OCI-LY1 (cell line): ENCODE data around the gene NUP214.
"Not testable (repeated sequence)": the region's sequence is repeated elsewhere in the genome, so short reads cannot be mapped to it uniquely, and the experiment has no call there.

Experiments used
- H2AFZ ChIP-seq: fragments of 200-600 bp; sonication (generic), shearing (Covaris generic); 2 replicates; pipeline ENCODE4 v1.6.0; 2014; ENCODE audit warnings: antibody characterized with exemption, mild to moderate bottlenecking, low read length
- H3F3A ChIP-seq: fragments of 200-600 bp; sonication (generic), shearing (Covaris generic); 2 replicates; pipeline ENCODE4 v1.6.0; 2014; ENCODE audit warnings: mild to moderate bottlenecking, antibody characterized with exemption, low read length, moderate library complexity; ENCODE audit not compliant: insufficient read depth
- H3K27ac ChIP-seq: fragments of 200-600 bp; sonication (generic); 2 replicates; pipeline ENCODE4 v1.5.1; 2014; ENCODE audit warnings: low read length, mixed run types, mild to moderate bottlenecking, low read depth; ENCODE audit not compliant: poor library complexity, severe bottlenecking
- H3K27me3 ChIP-seq: fragments of 200-600 bp; sonication (generic); 2 replicates; pipeline ENCODE4 v1.6.0; 2014; ENCODE audit warnings: antibody characterized with exemption, mild to moderate bottlenecking, low read length, moderate library complexity; ENCODE audit not compliant: insufficient read depth
- H3K36me3 ChIP-seq: fragments of 200-600 bp; sonication (generic); 2 replicates; pipeline ENCODE4 v1.6.1; 2014; ENCODE audit warnings: mild to moderate bottlenecking, antibody characterized with exemption, low read length, moderate library complexity, mixed read lengths; ENCODE audit not compliant: insufficient read depth
- H3K4me1 ChIP-seq: fragments of 200-600 bp; sonication (generic); 2 replicates; pipeline ENCODE4 v1.5.1; 2014; ENCODE audit warnings: mild to moderate bottlenecking, low read length, moderate library complexity; ENCODE audit not compliant: insufficient read depth, severe bottlenecking
- H3K4me2 ChIP-seq: fragments of 200-600 bp; sonication (generic), shearing (Covaris generic); 2 replicates; pipeline ENCODE4 v1.6.1; 2014; ENCODE audit warnings: low read length
- H3K4me3 ChIP-seq: fragments of 200-600 bp; sonication (generic); 2 replicates; pipeline ENCODE4 v1.5.1; 2014; ENCODE audit warnings: low read length, low read depth, mild to moderate bottlenecking, mixed read lengths; ENCODE audit not compliant: poor library complexity, severe bottlenecking
- H3K79me2 ChIP-seq: fragments of 200-600 bp; shearing (Covaris generic); 2 replicates; pipeline ENCODE4 v1.6.1; 2016; ENCODE audit warnings: mixed run types, low read length, mixed read lengths; ENCODE audit not compliant: insufficient read depth
- H3K9ac ChIP-seq: fragments of 200-600 bp; sonication (generic), shearing (Covaris generic); 2 replicates; pipeline ENCODE4 v1.6.1; 2014; ENCODE audit warnings: mild to moderate bottlenecking, low read length, mixed read lengths
- H3K9me2 ChIP-seq: fragments of 200-600 bp; sonication (generic), shearing (Covaris generic); 2 replicates; pipeline ENCODE4 v1.6.1; 2014; ENCODE audit warnings: low read depth, mild to moderate bottlenecking, low read length, mixed read lengths
- H3K9me3 ChIP-seq: fragments of 200-600 bp; shearing (Covaris generic); 2 replicates; pipeline ENCODE4 v1.6.1; 2014; ENCODE audit warnings: low read length, mixed read lengths
- H4K20me1 ChIP-seq: fragments of 200-600 bp; sonication (generic), shearing (Covaris generic); 2 replicates; pipeline ENCODE4 v1.6.0; 2016; ENCODE audit warnings: mild to moderate bottlenecking, low read length; ENCODE audit not compliant: insufficient read depth
- EZH2 ChIP-seq: fragments of 200-600 bp; sonication (generic), shearing (Covaris generic); IDR thresholded peaks from 2 replicates; pipeline ENCODE4 v1.8.0; 2017; ENCODE audit warnings: borderline replicate concordance, mixed run types, mild to moderate bottlenecking, antibody characterized with exemption, low read length, moderate library complexity, mixed read lengths
- TF ChIP-seq, protein P1 (sequence below): fragments of 200-600 bp; sonication (generic), shearing (Covaris generic); IDR thresholded peaks from 2 replicates; pipeline ENCODE4 v1.5.1; 2017; ENCODE audit warnings: mild to moderate bottlenecking, antibody characterized with exemption, low read length, moderate library complexity, mixed read lengths

NUP214 gene

DNA sequence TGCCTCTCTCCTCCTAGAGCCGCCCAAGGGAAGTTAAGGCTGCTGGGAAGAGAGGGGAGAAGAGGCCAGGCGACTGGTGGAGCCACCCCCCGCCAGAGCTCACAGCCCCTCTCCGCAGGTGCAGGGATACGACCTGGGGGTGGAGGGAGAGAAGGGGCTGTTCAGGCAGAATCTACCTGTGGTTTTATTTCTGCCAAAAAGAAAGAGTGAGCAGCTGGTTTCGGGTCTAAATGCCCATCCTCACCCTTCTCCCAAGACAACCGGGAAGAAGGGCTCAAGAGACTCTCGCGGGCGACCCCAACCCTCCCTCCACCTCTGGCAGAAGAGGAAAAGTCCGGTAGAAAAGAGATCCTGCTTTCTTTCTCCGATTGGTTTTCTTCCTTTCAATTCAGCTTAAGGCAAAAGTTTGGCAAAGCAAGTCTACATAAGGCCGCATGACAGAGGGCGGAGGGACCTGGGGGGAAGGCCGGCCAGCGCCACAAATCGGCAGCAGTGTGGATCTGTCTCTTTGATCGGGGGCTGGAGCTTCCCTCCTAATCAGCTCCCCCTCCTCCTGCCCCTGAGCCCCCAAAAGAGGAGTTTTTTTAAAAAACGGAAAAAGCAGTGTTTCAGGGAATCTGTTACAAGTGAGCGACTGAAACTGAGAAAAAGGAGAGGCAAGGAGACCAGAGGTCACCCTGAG is 134.7 kb downstream of the NUP214 start:
- peaks cover 27% of the 10 kb centered on the region for H3K4me1 ChIP-seq
- H3K9me3 ChIP-seq = no peaks in the 10 kb centered on the region
- H3K27ac ChIP-seq = no peak overlapping the region
- H3K27me3 ChIP-seq = no peaks in the 10 kb centered on the region
- H3K9ac ChIP-seq = no peak overlapping the region
- no peak overlapping the region for H2AFZ ChIP-seq
- no peaks in the 10 kb centered on the region for H3K79me2 ChIP-seq
- H3K9me2 ChIP-seq = no peaks in the 10 kb centered on the region
- no peak overlapping the region for H3K4me2 ChIP-seq
- no peak overlapping the region for H3K4me3 ChIP-seq
- H3F3A ChIP-seq = no peaks in the 10 kb centered on the region
- TF ChIP-seq EZH2 = no peak
- TF ChIP-seq, protein P1, sequence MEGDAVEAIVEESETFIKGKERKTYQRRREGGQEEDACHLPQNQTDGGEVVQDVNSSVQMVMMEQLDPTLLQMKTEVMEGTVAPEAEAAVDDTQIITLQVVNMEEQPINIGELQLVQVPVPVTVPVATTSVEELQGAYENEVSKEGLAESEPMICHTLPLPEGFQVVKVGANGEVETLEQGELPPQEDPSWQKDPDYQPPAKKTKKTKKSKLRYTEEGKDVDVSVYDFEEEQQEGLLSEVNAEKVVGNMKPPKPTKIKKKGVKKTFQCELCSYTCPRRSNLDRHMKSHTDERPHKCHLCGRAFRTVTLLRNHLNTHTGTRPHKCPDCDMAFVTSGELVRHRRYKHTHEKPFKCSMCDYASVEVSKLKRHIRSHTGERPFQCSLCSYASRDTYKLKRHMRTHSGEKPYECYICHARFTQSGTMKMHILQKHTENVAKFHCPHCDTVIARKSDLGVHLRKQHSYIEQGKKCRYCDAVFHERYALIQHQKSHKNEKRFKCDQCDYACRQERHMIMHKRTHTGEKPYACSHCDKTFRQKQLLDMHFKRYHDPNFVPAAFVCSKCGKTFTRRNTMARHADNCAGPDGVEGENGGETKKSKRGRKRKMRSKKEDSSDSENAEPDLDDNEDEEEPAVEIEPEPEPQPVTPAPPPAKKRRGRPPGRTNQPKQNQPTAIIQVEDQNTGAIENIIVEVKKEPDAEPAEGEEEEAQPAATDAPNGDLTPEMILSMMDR = no peak
- H4K20me1 ChIP-seq = no peaks in the 10 kb centered on the region
- H3K36me3 ChIP-seq = 0 out of 2 replicates have a peak, but pooled peaks cover 5% of the 10 kb centered on the region

DNA sequence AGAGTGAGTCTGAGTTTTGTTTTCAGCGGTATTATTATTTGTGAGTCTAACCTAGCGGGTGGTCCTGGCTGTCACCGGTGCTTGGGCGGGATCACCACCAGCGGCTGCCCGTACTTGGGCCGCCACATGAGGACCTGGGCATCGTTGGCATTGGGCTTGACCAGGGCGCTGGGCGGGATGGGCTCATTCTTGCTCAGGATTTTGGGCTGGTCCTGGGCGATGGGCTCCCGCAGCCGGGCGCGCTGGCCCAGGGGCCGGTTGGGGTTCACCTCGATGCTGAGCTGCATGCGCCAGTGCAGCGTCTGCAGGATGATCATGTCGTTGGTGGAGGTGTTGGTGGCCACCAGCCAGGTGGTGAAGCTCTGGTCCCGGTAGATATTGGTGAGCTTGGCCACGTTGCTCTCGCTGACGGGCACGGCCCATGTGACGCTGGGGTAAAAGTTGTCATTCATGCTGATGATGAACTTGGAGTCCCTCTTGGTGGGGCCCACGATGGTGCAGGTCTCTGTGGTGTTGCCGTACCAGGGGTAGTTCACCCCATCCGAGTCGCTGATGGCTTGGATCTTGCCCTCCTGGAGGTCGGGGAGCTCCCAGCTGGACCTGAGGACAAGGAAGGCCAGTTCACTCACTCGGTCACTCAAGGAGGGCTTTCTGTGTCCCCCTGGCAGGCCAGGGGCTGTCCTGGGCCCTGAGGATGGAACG is 135.5 kb downstream of the NUP214 start:
- Histone ChIP-seq H3K9me3 (no peaks in the 10 kb centered on the region), H3K27me3 (no peaks in the 10 kb centered on the region), H3K9ac (no peak overlapping the region), H3K36me3 (0 out of 2 replicates have a peak, but pooled peaks cover 5% of the 10 kb centered on the region), H3K79me2 (no peaks in the 10 kb centered on the region), H3K4me1 (peaks cover 19% of the 10 kb centered on the region), H3K27ac (no peak overlapping the region), H3F3A (no peaks in the 10 kb centered on the region), H4K20me1 (no peaks in the 10 kb centered on the region), H3K4me3 (no peak overlapping the region), H3K9me2 (no peaks in the 10 kb centered on the region), H2AFZ (no peak overlapping the region), H3K4me2 (no peak overlapping the region)
- no peak for TF ChIP-seq EZH2

DNA sequence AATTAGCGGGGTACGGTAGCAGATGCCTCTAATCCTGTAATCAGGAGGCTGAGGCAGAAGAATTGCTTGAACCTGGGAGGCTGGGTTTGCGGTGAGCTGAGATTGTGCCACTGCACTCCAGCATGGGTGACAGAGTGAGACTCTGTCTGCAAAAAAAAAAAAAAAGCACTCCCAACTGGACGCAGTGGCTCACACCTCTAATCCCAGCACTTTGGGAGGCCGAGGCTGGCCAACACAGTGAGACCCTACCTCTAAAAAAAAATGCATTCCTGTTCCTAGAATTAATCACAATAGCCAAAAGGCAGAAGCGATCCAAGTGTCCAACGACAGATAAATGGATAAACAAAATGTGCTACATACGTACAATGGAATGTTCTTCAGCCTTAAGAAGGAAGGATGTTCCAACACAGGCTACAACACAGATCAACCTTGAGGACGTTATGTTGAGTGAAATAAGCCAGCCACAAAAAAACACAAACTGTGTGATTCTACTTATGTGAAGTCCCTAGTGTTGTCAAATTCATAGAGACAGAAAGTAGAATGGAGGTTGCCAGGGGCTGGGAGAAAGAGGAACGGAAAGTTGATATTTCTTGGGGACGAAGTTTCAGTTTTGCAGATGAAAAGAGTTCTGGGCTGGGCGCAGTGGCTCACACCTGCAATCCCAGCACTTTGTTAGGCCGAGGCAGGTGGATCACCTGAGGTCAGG is 137.1 kb downstream of the NUP214 start:
- H3K9me3 ChIP-seq = no peaks in the 10 kb centered on the region
- no peaks in the 10 kb centered on the region for H3F3A ChIP-seq
- H3K4me3 ChIP-seq = no peak overlapping the region
- no peaks in the 10 kb centered on the region for H3K27me3 ChIP-seq
- TF ChIP-seq, protein P1 = no peak
- no peak for TF ChIP-seq EZH2
- H3K36me3 ChIP-seq = 0 out of 2 replicates have a peak, but pooled peaks cover 5% of the 10 kb centered on the region
- no peaks in the 10 kb centered on the region for H3K79me2 ChIP-seq
- no peak overlapping the region for H3K4me2 ChIP-seq
- H4K20me1 ChIP-seq = no peaks in the 10 kb centered on the region
- H3K9me2 ChIP-seq = no peaks in the 10 kb centered on the region
- H3K9ac ChIP-seq = no peak overlapping the region
- peaks cover 18% of the 10 kb centered on the region for H3K4me1 ChIP-seq
- H2AFZ ChIP-seq = no peak overlapping the region
- peak overlapping the region; percentile 4 for H3K27ac ChIP-seq

DNA sequence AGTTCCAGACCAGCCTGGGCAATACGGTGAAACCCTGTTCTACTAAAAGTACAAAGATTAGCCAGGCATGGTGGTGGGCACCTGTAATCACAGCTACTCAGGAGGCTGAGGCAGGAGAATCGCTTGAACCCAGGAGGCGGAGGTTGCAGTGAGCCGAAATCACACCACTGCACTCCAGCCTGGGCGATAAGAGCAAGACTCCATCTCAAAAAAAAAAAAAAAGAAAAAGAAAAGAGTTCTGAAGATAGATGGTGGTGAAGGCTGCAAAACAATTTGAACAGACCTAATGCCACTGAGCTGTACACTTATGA is 137.6 kb downstream of the NUP214 start:
- H3K79me2 ChIP-seq, H3K9ac ChIP-seq, H3K4me2 ChIP-seq, H3K27me3 ChIP-seq, H3K9me2 ChIP-seq, H3K4me3 ChIP-seq, H3K36me3 ChIP-seq, H4K20me1 ChIP-seq, H3F3A ChIP-seq, H3K9me3 ChIP-seq, H2AFZ ChIP-seq: not testable (repeated sequence)
- Histone ChIP-seq H3K4me1 (peaks cover 20% of the 10 kb centered on the region), H3K27ac (peak overlapping the region; percentile 4)
